ENCODE results near the gene TMEM53.

DNA sequence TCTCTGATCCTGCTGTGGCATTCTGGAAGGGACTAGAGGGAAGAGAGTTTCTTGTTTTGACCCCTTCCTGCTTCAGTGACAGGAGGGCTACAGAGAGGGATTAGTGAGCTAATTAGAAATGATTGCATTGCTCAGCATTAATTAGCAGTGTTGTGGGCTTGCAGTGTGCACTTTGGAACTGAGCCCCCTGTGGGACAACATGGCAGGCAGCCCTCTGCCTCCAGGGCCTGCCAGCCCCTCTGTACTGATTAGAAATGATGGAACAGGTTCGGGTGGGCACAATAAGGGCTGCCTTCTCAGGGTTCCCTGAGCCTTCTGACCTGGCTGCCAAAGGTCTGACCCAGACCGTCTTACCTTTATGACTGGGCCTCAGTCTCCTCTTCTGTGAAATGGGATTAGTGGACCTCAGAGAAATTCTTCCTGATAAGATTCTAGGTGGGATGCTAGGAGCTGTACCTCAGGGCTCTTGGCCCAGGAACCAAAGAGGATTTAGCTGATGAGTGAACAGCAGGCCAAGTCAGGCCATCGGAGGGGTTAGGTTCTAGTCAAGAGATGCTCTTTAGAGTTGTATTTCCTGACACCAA is 39.6 kb downstream of the TMEM53 start:
- TF ChIP-seq, protein P1, sequence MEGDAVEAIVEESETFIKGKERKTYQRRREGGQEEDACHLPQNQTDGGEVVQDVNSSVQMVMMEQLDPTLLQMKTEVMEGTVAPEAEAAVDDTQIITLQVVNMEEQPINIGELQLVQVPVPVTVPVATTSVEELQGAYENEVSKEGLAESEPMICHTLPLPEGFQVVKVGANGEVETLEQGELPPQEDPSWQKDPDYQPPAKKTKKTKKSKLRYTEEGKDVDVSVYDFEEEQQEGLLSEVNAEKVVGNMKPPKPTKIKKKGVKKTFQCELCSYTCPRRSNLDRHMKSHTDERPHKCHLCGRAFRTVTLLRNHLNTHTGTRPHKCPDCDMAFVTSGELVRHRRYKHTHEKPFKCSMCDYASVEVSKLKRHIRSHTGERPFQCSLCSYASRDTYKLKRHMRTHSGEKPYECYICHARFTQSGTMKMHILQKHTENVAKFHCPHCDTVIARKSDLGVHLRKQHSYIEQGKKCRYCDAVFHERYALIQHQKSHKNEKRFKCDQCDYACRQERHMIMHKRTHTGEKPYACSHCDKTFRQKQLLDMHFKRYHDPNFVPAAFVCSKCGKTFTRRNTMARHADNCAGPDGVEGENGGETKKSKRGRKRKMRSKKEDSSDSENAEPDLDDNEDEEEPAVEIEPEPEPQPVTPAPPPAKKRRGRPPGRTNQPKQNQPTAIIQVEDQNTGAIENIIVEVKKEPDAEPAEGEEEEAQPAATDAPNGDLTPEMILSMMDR (IDR thresholded peaks at IDR 0.05) = no peak
- TF ChIP-seq, protein P2, sequence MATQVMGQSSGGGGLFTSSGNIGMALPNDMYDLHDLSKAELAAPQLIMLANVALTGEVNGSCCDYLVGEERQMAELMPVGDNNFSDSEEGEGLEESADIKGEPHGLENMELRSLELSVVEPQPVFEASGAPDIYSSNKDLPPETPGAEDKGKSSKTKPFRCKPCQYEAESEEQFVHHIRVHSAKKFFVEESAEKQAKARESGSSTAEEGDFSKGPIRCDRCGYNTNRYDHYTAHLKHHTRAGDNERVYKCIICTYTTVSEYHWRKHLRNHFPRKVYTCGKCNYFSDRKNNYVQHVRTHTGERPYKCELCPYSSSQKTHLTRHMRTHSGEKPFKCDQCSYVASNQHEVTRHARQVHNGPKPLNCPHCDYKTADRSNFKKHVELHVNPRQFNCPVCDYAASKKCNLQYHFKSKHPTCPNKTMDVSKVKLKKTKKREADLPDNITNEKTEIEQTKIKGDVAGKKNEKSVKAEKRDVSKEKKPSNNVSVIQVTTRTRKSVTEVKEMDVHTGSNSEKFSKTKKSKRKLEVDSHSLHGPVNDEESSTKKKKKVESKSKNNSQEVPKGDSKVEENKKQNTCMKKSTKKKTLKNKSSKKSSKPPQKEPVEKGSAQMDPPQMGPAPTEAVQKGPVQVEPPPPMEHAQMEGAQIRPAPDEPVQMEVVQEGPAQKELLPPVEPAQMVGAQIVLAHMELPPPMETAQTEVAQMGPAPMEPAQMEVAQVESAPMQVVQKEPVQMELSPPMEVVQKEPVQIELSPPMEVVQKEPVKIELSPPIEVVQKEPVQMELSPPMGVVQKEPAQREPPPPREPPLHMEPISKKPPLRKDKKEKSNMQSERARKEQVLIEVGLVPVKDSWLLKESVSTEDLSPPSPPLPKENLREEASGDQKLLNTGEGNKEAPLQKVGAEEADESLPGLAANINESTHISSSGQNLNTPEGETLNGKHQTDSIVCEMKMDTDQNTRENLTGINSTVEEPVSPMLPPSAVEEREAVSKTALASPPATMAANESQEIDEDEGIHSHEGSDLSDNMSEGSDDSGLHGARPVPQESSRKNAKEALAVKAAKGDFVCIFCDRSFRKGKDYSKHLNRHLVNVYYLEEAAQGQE (IDR thresholded peaks at IDR 0.05; ENCODE audit: insufficient read depth in 1 of 2, low read depth in 2 of 2, low read length in 1 of 2) = no peak
- TF ChIP-seq POLR2AphosphoS5 (IDR thresholded peaks at IDR 0.05; ENCODE audit: low read depth, low read length) = no peak
